Measurements from ENCODE around the gene TBL1X.
"Not testable (repeated sequence)": the region's sequence is repeated elsewhere in the genome, so short reads cannot be mapped to it uniquely, and the experiment has no call there.

The TBL1X gene

DNA sequence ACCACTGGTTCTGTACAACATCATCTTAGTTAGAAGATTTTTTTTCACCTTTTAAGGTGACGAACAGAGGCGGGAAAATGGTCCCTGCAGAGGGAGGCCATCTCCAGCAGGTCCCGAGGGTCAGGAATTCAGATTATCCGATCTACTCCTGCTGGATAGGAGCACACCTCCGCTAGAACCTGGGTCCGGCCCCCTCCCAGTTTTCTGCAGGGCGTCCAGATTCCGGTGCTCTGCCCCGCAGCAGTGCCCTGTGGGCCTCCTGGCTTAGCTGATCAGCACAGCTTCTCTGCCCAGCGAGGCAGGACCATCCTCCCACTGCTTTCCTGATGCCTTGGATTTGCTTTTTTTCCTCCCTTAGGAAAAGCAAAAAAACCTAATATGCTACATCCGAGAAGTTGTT is 2.3 kb downstream of the TBL1X start:
- H3K9me3 ChIP-seq (ENCODE audit: control insufficient read depth, low read length) = no peaks in the 10 kb centered on the region
- no peak overlapping the region for H2AFZ ChIP-seq
- H3K27ac ChIP-seq = no peak overlapping the region
- H3K4me1 ChIP-seq = peaks cover 14% of the 10 kb centered on the region
- no peak overlapping the region for H3K4me2 ChIP-seq (ENCODE audit: low read length)
- no peak overlapping the region for H3K9ac ChIP-seq
- no peaks in the 10 kb centered on the region for H3K27me3 ChIP-seq (ENCODE audit: control insufficient read depth, insufficient read depth, low read length)
- H3K79me2 ChIP-seq = no peaks in the 10 kb centered on the region
- H3K36me3 ChIP-seq (ENCODE audit: control insufficient read depth, insufficient read depth, low read length) = no peaks in the 10 kb centered on the region
- H3K4me3 ChIP-seq (ENCODE audit: low read depth, low read length) = no peak overlapping the region
- TF ChIP-seq, protein P1, sequence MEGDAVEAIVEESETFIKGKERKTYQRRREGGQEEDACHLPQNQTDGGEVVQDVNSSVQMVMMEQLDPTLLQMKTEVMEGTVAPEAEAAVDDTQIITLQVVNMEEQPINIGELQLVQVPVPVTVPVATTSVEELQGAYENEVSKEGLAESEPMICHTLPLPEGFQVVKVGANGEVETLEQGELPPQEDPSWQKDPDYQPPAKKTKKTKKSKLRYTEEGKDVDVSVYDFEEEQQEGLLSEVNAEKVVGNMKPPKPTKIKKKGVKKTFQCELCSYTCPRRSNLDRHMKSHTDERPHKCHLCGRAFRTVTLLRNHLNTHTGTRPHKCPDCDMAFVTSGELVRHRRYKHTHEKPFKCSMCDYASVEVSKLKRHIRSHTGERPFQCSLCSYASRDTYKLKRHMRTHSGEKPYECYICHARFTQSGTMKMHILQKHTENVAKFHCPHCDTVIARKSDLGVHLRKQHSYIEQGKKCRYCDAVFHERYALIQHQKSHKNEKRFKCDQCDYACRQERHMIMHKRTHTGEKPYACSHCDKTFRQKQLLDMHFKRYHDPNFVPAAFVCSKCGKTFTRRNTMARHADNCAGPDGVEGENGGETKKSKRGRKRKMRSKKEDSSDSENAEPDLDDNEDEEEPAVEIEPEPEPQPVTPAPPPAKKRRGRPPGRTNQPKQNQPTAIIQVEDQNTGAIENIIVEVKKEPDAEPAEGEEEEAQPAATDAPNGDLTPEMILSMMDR (IDR thresholded peaks at IDR 0.05) = no peak

DNA sequence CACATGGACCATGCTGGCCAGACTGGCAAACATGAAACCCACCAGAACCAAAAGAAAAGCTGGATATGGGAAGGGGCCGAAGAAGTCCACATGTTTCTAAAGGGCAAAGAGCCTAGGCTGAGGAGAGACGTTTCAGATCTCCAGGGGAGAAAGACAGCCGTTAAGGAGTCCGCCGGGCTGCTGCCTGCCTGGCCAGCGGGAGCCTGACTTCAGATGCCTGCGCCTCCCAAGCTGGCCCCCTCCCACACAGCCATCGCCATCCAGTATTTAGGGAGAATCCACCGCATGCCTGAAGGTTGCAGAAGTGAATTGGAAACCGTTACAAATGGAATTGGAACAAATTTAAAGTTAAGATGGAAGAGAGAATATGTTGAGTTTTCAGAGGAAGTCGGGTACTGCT is 2.9 kb downstream of the TBL1X start:
- Histone ChIP-seq H3K4me1 (peaks cover 11% of the 10 kb centered on the region), H3K79me2 (no peaks in the 10 kb centered on the region), H3K27ac (no peak overlapping the region), H2AFZ (no peak overlapping the region), H3K9ac (no peak overlapping the region), H3K9me3 (ENCODE audit: control insufficient read depth, low read length) (no peaks in the 10 kb centered on the region), H3K36me3 (ENCODE audit: control insufficient read depth, insufficient read depth, low read length) (no peaks in the 10 kb centered on the region), H3K4me3 (ENCODE audit: low read depth, low read length) (no peak overlapping the region), H3K4me2 (ENCODE audit: low read length) (no peak overlapping the region), H3K27me3 (ENCODE audit: control insufficient read depth, insufficient read depth, low read length) (no peaks in the 10 kb centered on the region)
- TF ChIP-seq, protein P1 (IDR thresholded peaks at IDR 0.05) = no peak

DNA sequence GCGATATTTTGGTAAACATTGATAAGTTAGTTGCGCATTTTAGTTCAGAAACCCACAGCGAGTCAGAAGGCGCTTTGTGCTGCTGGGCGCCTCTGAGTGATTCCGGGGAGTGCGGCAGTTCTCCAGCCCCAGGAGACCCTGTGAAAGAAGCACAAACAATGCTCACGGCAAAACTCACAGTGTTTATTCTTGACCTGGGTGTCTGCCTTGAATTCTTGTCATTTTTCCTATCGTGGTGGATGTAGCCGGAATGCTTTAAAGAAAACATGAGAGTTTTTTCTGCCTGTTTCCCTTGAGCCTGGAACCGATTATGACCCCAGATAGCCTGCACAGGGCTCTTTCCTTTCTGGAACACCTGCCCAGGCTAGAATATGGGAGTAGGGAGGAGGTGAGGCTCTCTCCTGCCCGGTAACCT is 6.7 kb downstream of the TBL1X start:
- H3K9ac ChIP-seq = no peak overlapping the region
- H3K4me1 ChIP-seq = peaks cover 11% of the 10 kb centered on the region
- no peaks in the 10 kb centered on the region for H3K79me2 ChIP-seq
- peak overlapping the region; percentile 30 for H3K4me2 ChIP-seq (ENCODE audit: low read length)
- H3K27ac ChIP-seq = peak overlapping the region; percentile 59
- TF ChIP-seq, protein P1 (IDR thresholded peaks at IDR 0.05) = no peak
- H3K36me3 ChIP-seq (ENCODE audit: control insufficient read depth, insufficient read depth, low read length) = no peaks in the 10 kb centered on the region
- peak overlapping the region; percentile 38 for H2AFZ ChIP-seq
- H3K4me3 ChIP-seq (ENCODE audit: low read depth, low read length) = no peak overlapping the region
- H3K9me3 ChIP-seq (ENCODE audit: control insufficient read depth, low read length) = no peaks in the 10 kb centered on the region
- H3K27me3 ChIP-seq (ENCODE audit: control insufficient read depth, insufficient read depth, low read length) = no peaks in the 10 kb centered on the region

DNA sequence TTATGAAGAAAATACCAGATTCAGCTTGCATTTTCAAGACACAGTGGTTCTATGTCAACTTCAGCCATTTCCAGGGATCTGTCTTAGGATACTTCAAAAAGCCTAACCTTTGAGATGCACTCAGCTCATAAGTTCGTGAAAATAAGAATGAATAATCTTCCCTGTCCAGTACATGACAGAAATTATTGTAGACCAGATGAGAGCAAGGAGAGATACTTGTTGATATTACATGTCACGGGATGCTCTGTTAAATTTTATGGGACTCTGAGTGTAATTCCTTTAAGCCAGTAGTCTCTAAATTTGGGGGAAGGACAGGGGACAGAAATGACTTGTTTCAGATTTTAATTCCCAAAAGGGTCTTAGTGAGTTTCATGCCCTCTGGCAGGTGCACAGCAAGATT is 8.8 kb downstream of the TBL1X start:
- TF ChIP-seq, protein P1 (IDR thresholded peaks at IDR 0.05) = no peak
- Histone ChIP-seq H3K4me3 (ENCODE audit: low read depth, low read length) (no peak overlapping the region), H3K27me3 (ENCODE audit: control insufficient read depth, insufficient read depth, low read length) (no peaks in the 10 kb centered on the region), H3K79me2 (no peaks in the 10 kb centered on the region), H3K27ac (no peak overlapping the region), H3K4me2 (ENCODE audit: low read length) (no peak overlapping the region), H3K36me3 (ENCODE audit: control insufficient read depth, insufficient read depth, low read length) (no peaks in the 10 kb centered on the region), H3K4me1 (peaks cover 11% of the 10 kb centered on the region), H2AFZ (no peak overlapping the region), H3K9ac (no peak overlapping the region), H3K9me3 (ENCODE audit: control insufficient read depth, low read length) (no peaks in the 10 kb centered on the region)

DNA sequence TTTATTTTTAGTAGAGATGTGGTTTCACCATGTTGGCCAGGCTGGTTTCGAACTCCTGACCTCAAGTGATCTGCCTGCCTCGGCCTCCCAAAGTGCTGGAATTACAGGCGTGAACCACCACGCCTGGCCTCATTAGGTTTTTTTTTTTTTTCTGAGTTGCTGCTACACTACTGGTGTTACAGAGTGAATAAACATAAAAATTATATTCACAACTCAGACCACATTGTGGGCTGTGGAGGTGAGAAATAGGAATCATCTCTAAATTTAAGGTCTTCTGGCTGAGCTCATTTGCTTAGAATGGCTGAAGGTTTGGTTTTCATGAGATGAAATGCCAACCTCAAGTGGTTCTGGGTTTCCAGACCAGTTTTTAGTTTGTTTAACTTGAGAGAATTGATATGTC is 10.6 kb downstream of the TBL1X start:
- not testable (repeated sequence) for H3K9me3 ChIP-seq (ENCODE audit: control insufficient read depth, low read length); H3K27me3 ChIP-seq (ENCODE audit: control insufficient read depth, insufficient read depth, low read length); H3K4me2 ChIP-seq (ENCODE audit: low read length); H3K36me3 ChIP-seq (ENCODE audit: control insufficient read depth, insufficient read depth, low read length); H3K9ac ChIP-seq; H3K27ac ChIP-seq; H3K4me3 ChIP-seq (ENCODE audit: low read depth, low read length); H2AFZ ChIP-seq; H3K4me1 ChIP-seq; H3K79me2 ChIP-seq
